RWPE2 (cell line): ENCODE measurements around the gene GPR61.

Source experiments
- ATAC-seq: fragments of 200-7000 bp; cut with Tn5 transposase; 3 replicates; pipeline ENCODE4 v1.9.1; 2021; ENCODE audit warnings: low read depth
- DNase-seq: peaks from one replicate; pipeline ENCODE4 v3.0.0-alpha.2; 2020; ENCODE audit warnings: low spot score
- H3K27ac ChIP-seq: fragments of 450-650 bp; 2 replicates; pipeline ENCODE4 v1.5.1; 2017; ENCODE audit warnings: mild to moderate bottlenecking; ENCODE audit not compliant: poor library complexity, severe bottlenecking
- H3K27me3 ChIP-seq: fragments of 250-450 bp; sonication (Bioruptor Pico); 2 replicates; pipeline ENCODE4 v1.5.1; 2021; ENCODE audit warnings: mild to moderate bottlenecking, moderate library complexity; ENCODE audit not compliant: insufficient read depth, poor library complexity, severe bottlenecking
- H3K36me3 ChIP-seq: fragments of 250-450 bp; sonication (Bioruptor Pico); 2 replicates; pipeline ENCODE4 v1.5.1; 2020; ENCODE audit warnings: low read depth, mild to moderate bottlenecking, moderate library complexity
- H3K4me1 ChIP-seq: fragments of 250-450 bp; sonication (Bioruptor Pico); 2 replicates; pipeline ENCODE4 v1.5.1; 2021; ENCODE audit warnings: mild to moderate bottlenecking, moderate library complexity; ENCODE audit not compliant: insufficient read depth, poor library complexity, severe bottlenecking
- H3K4me3 ChIP-seq: fragments of 250-450 bp; sonication (Bioruptor Pico); 2 replicates; pipeline ENCODE4 v1.5.1; 2021; ENCODE audit warnings: mild to moderate bottlenecking, moderate library complexity; ENCODE audit not compliant: severe bottlenecking
- H3K9me3 ChIP-seq: fragments of 250-450 bp; sonication (Bioruptor Pico); 2 replicates; pipeline ENCODE4 v1.5.1; 2021; ENCODE audit warnings: mild to moderate bottlenecking, moderate library complexity; ENCODE audit not compliant: severe bottlenecking
- TF ChIP-seq, protein P1 (sequence below): fragments of 450-650 bp; IDR thresholded peaks from one replicate; pipeline ENCODE4 v1.5.1; 2017; ENCODE audit warnings: mild to moderate bottlenecking, moderate library complexity; ENCODE audit not compliant: poor library complexity, severe bottlenecking

GPR61 gene

DNA sequence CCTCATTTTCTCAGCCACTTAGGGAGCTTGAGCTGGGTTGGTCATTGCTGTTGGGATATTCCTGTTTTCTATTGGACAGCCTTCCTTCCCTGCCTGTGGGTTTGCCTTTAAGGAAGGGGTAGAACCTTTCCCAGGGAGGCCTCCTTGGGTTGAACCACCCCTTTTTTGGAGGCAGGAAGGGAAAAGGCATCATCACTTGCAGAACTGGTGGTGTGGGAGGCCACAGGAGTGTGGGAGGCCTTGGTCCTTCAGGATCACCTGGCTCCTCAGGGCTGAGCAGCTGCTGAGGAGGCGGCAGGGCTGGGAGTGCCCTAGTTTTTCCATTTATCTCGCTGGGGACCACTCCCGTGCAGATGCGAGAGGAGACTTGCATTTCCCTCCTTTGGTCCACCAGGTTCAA lies 46.4 kb upstream of the GPR61 start:
- Histone ChIP-seq H3K4me3 (no peak overlapping the region), H3K27ac (no peak overlapping the region), H3K27me3 (no peaks in the 10 kb centered on the region), H3K9me3 (no peaks in the 10 kb centered on the region), H3K36me3 (peaks cover 15% of the 10 kb centered on the region), H3K4me1 (peaks cover 3% of the 10 kb centered on the region)
- ATAC-seq, result no peak
- TF ChIP-seq, protein P1, sequence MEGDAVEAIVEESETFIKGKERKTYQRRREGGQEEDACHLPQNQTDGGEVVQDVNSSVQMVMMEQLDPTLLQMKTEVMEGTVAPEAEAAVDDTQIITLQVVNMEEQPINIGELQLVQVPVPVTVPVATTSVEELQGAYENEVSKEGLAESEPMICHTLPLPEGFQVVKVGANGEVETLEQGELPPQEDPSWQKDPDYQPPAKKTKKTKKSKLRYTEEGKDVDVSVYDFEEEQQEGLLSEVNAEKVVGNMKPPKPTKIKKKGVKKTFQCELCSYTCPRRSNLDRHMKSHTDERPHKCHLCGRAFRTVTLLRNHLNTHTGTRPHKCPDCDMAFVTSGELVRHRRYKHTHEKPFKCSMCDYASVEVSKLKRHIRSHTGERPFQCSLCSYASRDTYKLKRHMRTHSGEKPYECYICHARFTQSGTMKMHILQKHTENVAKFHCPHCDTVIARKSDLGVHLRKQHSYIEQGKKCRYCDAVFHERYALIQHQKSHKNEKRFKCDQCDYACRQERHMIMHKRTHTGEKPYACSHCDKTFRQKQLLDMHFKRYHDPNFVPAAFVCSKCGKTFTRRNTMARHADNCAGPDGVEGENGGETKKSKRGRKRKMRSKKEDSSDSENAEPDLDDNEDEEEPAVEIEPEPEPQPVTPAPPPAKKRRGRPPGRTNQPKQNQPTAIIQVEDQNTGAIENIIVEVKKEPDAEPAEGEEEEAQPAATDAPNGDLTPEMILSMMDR, result no peak
- DNase-seq, result no peak

DNA sequence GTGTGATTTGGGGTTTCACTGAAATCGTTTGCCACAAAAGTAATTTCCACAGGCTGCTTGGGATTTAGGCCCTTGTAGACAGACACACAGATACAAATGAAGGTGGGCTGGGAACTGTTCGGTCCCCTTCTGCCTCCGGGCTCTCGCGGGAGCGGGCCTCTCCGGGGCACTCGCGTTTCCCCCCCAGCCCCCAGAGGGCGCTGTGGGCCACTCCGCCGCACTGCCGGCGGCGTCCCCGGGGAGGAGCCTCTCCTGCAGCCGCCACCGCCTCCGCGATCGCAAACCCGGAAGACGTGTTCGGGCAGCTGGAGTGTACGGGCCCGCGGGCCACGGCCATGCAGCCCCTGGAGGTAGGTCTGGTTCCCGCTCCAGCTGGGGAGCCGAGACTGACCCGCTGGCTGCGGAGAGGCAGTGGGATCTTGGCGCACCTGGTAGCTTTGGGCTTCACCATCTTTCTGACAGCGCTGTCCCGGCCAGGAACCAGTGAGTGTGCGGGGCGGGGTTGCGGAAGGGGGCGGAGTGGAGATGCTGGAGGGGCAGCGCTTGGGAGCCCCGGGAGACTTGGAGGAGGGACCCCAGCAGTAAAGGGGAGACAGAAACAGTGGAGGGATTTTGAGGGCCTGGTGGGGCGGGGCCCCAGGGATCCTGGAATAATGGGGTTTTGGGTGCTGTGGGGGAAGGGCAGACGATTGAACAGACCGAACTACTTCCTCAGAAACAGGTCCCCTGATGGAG lies 45.7 kb upstream of the GPR61 start, which contains the start of gene CYB561D1:
TSS of gene CYB561D1 (plus strand) at position 290 of the 735 bp plus-strand sequence. CDS start at position 336, 46 bp downstream.
- Histone ChIP-seq H3K4me3 (peak within 1 kb of the TSS; percentile 94), H3K27me3 (no peaks in the 10 kb centered on the region), H3K36me3 (peaks cover 15% of the 10 kb centered on the region), H3K27ac (peak within 1 kb of the TSS; percentile 36), H3K4me1 (peaks cover 3% of the 10 kb centered on the region), H3K9me3 (no peaks in the 10 kb centered on the region)
- DNase-seq, result peak; percentile 84
- ATAC-seq, result peak; percentile 89
- TF ChIP-seq, protein P1, result peak; percentile 99

DNA sequence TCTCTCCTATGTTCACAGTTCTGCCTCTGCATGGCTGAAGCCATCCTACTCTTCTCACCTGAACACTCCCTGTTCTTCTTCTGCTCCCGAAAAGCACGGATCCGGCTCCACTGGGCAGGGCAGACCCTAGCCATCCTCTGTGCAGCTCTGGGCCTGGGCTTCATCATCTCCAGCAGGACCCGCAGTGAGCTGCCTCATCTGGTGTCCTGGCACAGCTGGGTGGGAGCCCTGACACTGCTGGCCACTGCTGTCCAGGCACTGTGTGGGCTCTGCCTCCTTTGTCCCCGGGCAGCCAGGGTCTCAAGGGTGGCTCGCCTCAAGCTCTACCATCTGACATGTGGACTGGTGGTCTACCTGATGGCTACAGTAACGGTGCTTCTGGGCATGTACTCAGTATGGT lies 43.9 kb upstream of the GPR61 start:
- Histone ChIP-seq H3K27ac (no peak overlapping the region), H3K27me3 (no peaks in the 10 kb centered on the region), H3K4me1 (peaks cover 3% of the 10 kb centered on the region), H3K36me3 (peaks cover 15% of the 10 kb centered on the region), H3K9me3 (no peaks in the 10 kb centered on the region), H3K4me3 (no peak overlapping the region)
- DNase-seq (no peak), ATAC-seq (no peak)
- TF ChIP-seq, protein P1, result no peak

DNA sequence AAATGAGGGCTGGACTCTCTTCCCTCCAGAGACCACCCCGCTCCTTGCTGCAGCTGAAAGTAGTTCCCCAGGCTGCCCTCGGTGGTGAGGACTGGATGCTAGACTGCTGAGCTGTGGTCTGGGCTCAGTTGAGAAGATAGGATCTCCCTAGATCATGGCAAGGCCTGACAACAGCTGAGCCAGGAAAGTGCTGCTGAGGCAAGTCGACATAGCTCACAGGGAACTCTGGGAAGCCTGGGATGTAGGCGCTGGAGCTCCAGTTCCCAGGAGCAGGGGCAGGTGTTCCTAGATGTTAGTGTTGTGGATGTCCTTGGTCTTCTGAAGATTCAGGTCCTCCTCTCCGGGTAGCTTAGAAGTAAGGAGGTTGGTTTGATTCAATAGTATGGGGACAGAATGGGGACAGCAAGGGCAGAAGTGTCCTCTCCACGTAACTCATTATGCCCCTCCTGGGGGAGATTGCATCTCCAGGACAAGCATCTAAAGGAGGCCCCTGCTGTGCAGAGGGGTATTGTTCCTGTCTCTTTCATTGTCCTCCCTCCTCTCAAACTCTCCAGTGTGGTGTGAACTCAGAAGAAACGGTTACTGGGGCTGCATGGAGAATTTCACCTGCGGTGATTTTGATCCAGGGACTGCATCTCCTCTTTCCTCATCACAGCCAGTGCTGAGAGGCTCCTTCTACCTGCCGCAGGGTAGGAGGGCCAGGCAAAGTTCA lies 42.1 kb upstream of the GPR61 start:
- H3K4me1 ChIP-seq, result peaks cover 3% of the 10 kb centered on the region
- TF ChIP-seq, protein P1, result no peak
- DNase-seq (no peak), ATAC-seq (no peak)
- no peak overlapping the region for H3K4me3 ChIP-seq
- H3K36me3 ChIP-seq, result peaks cover 15% of the 10 kb centered on the region
- H3K27ac ChIP-seq, result no peak overlapping the region
- no peaks in the 10 kb centered on the region for H3K27me3 ChIP-seq
- no peaks in the 10 kb centered on the region for H3K9me3 ChIP-seq
